Adipocyte (in vitro differentiated cells): ENCODE measurements around the gene TOR1B.
A peak's percentile ranks its signal among the peaks of the same experiment; 100 is the strongest.
"Not testable (repeated sequence)": the region's sequence is repeated elsewhere in the genome, so short reads cannot be mapped to it uniquely, and the experiment has no call there.

Source experiments
- DNase-seq: peaks from one replicate; pipeline ENCODE4 v3.0.0-alpha.2; 2015; ENCODE audit warnings: low read depth
- H3K27me3 ChIP-seq: replicated peaks from 2 replicates; pipeline ENCODE4 v1.7.0; 2013; ENCODE audit warnings: mild to moderate bottlenecking, low read length, moderate library complexity; ENCODE audit not compliant: control insufficient read depth, insufficient read depth
- H3K36me3 ChIP-seq: 2 replicates; pipeline ENCODE4 v1.7.0; 2013; ENCODE audit warnings: low read length, mild to moderate bottlenecking, moderate library complexity; ENCODE audit not compliant: control insufficient read depth, insufficient read depth, severe bottlenecking
- H3K4me1 ChIP-seq: 2 replicates; pipeline ENCODE4 v1.7.0; 2013; ENCODE audit warnings: mild to moderate bottlenecking, low read length, moderate library complexity; ENCODE audit not compliant: control insufficient read depth, insufficient read depth
- H3K4me3 ChIP-seq: 2 replicates; pipeline ENCODE4 v1.7.0; 2013; ENCODE audit warnings: mild to moderate bottlenecking, low read length, moderate library complexity
- H3K9ac ChIP-seq: 2 replicates; pipeline ENCODE4 v1.7.0; 2013; ENCODE audit warnings: mild to moderate bottlenecking, low read length, moderate library complexity
- H3K9me3 ChIP-seq: 2 replicates; pipeline ENCODE4 v1.7.0; 2013; ENCODE audit warnings: mild to moderate bottlenecking, low read length, moderate library complexity; ENCODE audit not compliant: control insufficient read depth

Gene TOR1B

GRCh38 chr9:129796029-129796428 is 7.0 kb upstream of the TOR1B start:
- DNase-seq, H3K4me1 ChIP-seq, H3K9ac ChIP-seq, H3K4me3 ChIP-seq, H3K9me3 ChIP-seq, H3K36me3 ChIP-seq: not testable (repeated sequence)
- peaks cover 33% of the 10 kb centered on the region for H3K27me3 ChIP-seq

GRCh38 chr9:129798973-129799372 is 4.0 kb upstream of the TOR1B start:
- Histone ChIP-seq H3K36me3 (no peaks in the 10 kb centered on the region), H3K9ac (no peak overlapping the region), H3K4me1 (peaks cover 4% of the 10 kb centered on the region), H3K27me3 (peaks cover 24% of the 10 kb centered on the region), H3K4me3 (no peak overlapping the region), H3K9me3 (no peaks in the 10 kb centered on the region)
- DNase-seq, result no peak

GRCh38 chr9:129801504-129801903 is 1.5 kb upstream of the TOR1B start:
- peaks cover under 1% of the 10 kb centered on the region for H3K27me3 ChIP-seq
- H3K4me1 ChIP-seq, result peaks cover 5% of the 10 kb centered on the region
- H3K9me3 ChIP-seq, result no peaks in the 10 kb centered on the region
- no peak for DNase-seq
- no peak overlapping the region for H3K9ac ChIP-seq
- H3K4me3 ChIP-seq, result no peak overlapping the region
- no peaks in the 10 kb centered on the region for H3K36me3 ChIP-seq

GRCh38 chr9:129803676-129804060 is 684 bp downstream of the TOR1B start:
- Histone ChIP-seq H3K27me3 (no peaks in the 10 kb centered on the region), H3K4me3 (peak overlapping the region; percentile 88), H3K9me3 (no peaks in the 10 kb centered on the region), H3K36me3 (peaks cover 8% of the 10 kb centered on the region), H3K4me1 (peaks cover 5% of the 10 kb centered on the region), H3K9ac (peak overlapping the region; percentile 83)
- DNase-seq, result no peak

- no peak for DNase-seq
- Histone ChIP-seq H3K9ac (no peak overlapping the region), H3K4me3 (no peak overlapping the region), H3K9me3 (no peaks in the 10 kb centered on the region), H3K4me1 (peaks cover 5% of the 10 kb centered on the region), H3K27me3 (no peaks in the 10 kb centered on the region), H3K36me3 (peaks cover 17% of the 10 kb centered on the region)
Observed at GRCh38 chr9:129806061-129806460, 3.1 kb downstream of the TOR1B start.

- H3K9me3 ChIP-seq, result no peaks in the 10 kb centered on the region
- peaks cover 5% of the 10 kb centered on the region for H3K4me1 ChIP-seq
- no peak overlapping the region for H3K4me3 ChIP-seq
- no peaks in the 10 kb centered on the region for H3K27me3 ChIP-seq
- DNase-seq, result no peak
- no peak overlapping the region for H3K9ac ChIP-seq
- peaks cover 24% of the 10 kb centered on the region for H3K36me3 ChIP-seq
Observed at GRCh38 chr9:129809346-129809745, 6.4 kb downstream of the TOR1B start.

- Histone ChIP-seq H3K36me3 (peaks cover 29% of the 10 kb centered on the region), H3K4me3 (no peak overlapping the region), H3K4me1 (peaks cover 5% of the 10 kb centered on the region), H3K9ac (no peak overlapping the region), H3K9me3 (no peaks in the 10 kb centered on the region), H3K27me3 (no peaks in the 10 kb centered on the region)
- no peak for DNase-seq
Observed at GRCh38 chr9:129810116-129810515, 7.1 kb downstream of the TOR1B start.

- no peak for DNase-seq
- no peaks in the 10 kb centered on the region for H3K27me3 ChIP-seq
- H3K9me3 ChIP-seq, result no peaks in the 10 kb centered on the region
- H3K36me3 ChIP-seq, result peaks cover 31% of the 10 kb centered on the region
- no peak overlapping the region for H3K9ac ChIP-seq
- peaks cover 5% of the 10 kb centered on the region for H3K4me1 ChIP-seq
- no peak overlapping the region for H3K4me3 ChIP-seq
Observed at GRCh38 chr9:129810788-129811187, 7.8 kb downstream of the TOR1B start.

- H3K36me3 ChIP-seq, result peaks cover 38% of the 10 kb centered on the region
- H3K4me1 ChIP-seq, result peaks cover 5% of the 10 kb centered on the region
- peak; percentile 7 for DNase-seq
- no peak overlapping the region for H3K4me3 ChIP-seq
- H3K9ac ChIP-seq, result no peak overlapping the region
- no peaks in the 10 kb centered on the region for H3K9me3 ChIP-seq
- H3K27me3 ChIP-seq, result no peaks in the 10 kb centered on the region
Observed at GRCh38 chr9:129811967-129812363, 9.0 kb downstream of the TOR1B start.

GRCh38 chr9:129812385-129812784 is 9.4 kb downstream of the TOR1B start:
- peaks cover 37% of the 10 kb centered on the region for H3K36me3 ChIP-seq

GRCh38 chr9:129813661-129814060 is 10.7 kb downstream of the TOR1B start:
- no peaks in the 10 kb centered on the region for H3K27me3 ChIP-seq
- no peak for DNase-seq
- H3K9me3 ChIP-seq, result no peaks in the 10 kb centered on the region
- H3K4me3 ChIP-seq, result no peak overlapping the region
- peaks cover 44% of the 10 kb centered on the region for H3K36me3 ChIP-seq
- peaks cover 5% of the 10 kb centered on the region for H3K4me1 ChIP-seq
- no peak overlapping the region for H3K9ac ChIP-seq

More at GRCh38 chr9:129812385-129812784, 9.4 kb downstream of the TOR1B start:
- DNase-seq, result no peak
- Histone ChIP-seq H3K9me3 (no peaks in the 10 kb centered on the region), H3K4me1 (peaks cover 5% of the 10 kb centered on the region), H3K27me3 (no peaks in the 10 kb centered on the region), H3K4me3 (no peak overlapping the region), H3K9ac (no peak overlapping the region)

GRCh38 chr9:129814432-129815223 is 11.6 kb downstream of the TOR1B start:
- Histone ChIP-seq H3K36me3 (peaks cover 46% of the 10 kb centered on the region), H3K4me1 (peaks cover 5% of the 10 kb centered on the region), H3K4me3 (no peak overlapping the region), H3K27me3 (no peaks in the 10 kb centered on the region), H3K9ac (no peak overlapping the region), H3K9me3 (no peaks in the 10 kb centered on the region)
- DNase-seq, result no peak
